GM18873 (cell line): ENCODE results near the gene MTHFD1L.

Experiments
- ATAC-seq: cut with Tn5 transposase; IDR thresholded peaks from one replicate; pipeline ENCODE4 v1.9.1; 2021; ENCODE audit warnings: mild to moderate bottlenecking, moderate library complexity, moderate number of reproducible peaks; ENCODE audit not compliant: unreplicated experiment, low FRiP score

MTHFD1L gene

DNA sequence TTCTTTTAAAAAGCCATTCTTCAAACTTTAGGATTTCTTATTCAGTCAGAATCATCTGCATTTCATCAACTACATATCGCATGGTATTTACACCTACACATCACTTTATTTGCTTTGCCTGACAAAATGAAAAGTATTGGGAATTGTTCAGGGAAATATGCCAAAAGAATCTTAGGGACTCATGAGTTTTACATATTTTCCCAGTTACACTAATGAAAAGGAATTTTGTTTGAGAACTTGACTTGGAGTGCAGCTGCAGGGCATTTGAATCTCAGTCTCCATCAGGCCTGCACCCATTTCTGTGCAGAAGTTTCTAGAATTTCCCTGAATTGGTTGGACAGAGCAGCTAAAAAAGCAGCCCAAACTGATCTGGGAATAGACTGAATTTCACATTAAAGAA, 65.3 kb downstream of the MTHFD1L start:
- ATAC-seq = no peak

- ATAC-seq = no peak
Observed at GRCh38 chr6:150931405-150931804, 65.9 kb downstream of the MTHFD1L start.

DNA sequence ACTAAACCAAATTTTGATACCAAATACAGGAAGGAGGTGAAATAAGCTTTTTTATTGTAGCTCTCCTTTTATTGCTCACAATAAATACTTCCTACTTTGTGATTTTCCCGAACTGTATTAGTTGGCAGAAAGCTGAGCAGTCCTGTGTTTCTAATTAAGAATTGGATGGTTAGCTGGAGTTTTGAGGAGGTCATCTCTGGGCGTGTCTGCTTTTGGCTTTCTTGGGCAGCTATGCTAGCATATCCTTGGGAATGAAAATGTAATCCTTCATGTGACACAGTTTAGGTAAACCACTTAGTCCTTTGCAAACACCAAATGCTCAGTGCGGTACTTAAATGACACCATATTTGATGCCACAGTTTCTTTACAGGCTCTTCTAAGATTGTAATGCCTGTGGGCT, 67.5 kb downstream of the MTHFD1L start:
- ATAC-seq = no peak

- ATAC-seq = no peak
Observed at GRCh38 chr6:150934380-150934779, 68.9 kb downstream of the MTHFD1L start.

- ATAC-seq = no peak
Observed at GRCh38 chr6:150936021-150936555, 70.6 kb downstream of the MTHFD1L start.

- ATAC-seq = no peak
Observed at GRCh38 chr6:150937132-150937906, 71.8 kb downstream of the MTHFD1L start.

DNA sequence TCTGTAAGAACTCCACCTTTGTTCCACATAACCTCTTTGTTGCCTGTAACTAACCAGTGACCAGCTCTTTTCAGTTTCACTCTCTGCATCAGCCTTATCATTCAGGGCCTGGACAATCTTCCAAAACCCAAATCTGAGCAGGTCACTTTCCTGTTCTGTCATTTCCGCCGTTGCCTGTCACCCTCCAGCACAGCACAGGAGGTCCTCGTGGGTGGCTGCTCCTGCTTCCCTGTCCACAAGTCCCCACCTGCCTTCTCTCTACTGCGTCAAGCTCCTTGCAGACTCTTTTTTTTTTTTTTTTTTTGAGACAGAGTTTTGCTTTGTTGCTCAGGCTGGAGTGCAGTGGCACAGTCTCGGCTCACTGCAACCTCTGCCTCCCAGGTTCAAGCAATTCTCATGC, 73.9 kb downstream of the MTHFD1L start:
- no peak for ATAC-seq

- no peak for ATAC-seq
Observed at GRCh38 chr6:150940941-150941340, 75.4 kb downstream of the MTHFD1L start.

DNA sequence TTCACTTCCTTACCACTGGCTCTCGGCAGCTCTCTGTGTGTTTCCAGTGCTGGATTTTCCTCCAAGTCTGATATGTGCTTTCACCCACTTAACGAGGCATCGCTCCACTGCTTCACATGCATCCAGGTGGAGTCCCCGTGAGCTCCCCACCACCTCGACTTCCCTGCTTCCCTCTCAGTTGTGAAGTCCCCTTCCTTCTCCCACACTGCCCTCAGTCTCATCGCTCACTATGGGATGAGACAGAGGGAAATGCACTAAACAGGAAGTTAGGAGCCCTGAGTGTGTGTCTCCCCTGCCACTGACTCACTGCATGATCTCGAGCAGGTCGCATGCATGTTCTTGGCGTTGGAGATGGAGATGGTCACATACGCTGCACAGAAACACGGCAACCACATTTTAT, 84.0 kb downstream of the MTHFD1L start:
- no peak for ATAC-seq

DNA sequence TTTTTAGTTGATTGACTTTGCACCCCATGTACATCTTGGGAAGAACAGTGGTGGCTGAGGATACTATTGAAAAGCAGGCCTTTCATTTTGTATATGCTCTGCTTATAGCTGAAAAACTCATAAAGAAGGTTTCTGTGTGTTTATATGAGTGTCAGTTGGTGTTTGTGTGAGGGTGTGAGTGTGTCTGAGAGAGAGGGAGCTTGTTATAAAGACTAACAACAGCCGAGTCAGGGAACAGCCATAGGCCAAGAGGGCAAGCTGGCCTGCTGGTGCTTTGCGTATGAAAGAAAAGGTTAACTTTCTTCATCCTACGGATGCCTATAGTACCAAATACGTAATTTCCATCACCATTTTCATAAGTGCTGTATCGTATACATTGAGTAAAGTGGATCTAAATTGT, 88.3 kb downstream of the MTHFD1L start:
- no peak for ATAC-seq

- no peak for ATAC-seq
Observed at GRCh38 chr6:150959166-150959565, 93.7 kb downstream of the MTHFD1L start.

DNA sequence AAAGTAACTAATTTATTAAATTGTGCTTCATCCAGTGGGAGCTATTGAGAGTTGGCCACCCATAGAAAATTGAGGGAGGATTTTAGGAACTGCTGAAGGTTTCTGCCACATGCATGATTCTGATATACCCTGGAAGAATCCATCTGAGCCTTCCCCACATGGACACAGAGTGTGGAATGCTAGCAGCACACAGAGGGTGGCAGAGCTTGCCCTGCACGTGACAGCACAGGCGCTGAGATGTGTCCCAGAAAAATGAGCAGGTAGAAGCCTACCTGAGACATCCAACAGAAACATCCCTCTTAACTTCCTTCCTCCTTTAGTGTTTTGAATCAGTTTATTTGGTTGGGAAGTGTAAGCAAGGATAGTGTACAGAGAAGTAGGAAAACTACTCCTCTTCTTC, 96.9 kb downstream of the MTHFD1L start:
- ATAC-seq = no peak

GRCh38 chr6:150964765-150965164, 99.3 kb downstream of the MTHFD1L start:
- no peak for ATAC-seq

DNA sequence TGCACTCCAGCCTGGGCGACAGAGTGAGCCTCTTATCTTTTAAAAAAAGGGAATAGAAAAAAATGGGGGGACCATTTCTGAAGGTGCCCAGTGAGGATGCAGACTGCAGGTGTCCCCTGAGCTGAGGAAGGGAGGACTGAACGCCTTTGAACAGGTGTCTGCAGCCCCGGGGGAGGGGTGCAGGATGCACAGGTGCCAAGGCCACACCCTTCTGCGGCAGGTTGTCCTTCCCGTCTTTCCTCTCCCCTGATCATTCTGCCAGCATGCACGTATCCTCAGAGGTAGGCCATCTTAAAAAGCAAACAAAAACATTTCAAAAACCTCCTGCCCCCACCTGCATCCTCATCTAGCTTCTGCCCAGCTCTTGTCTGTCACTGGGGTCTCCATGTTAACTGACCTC, 101.3 kb downstream of the MTHFD1L start:
- no peak for ATAC-seq

- no peak for ATAC-seq
Observed at GRCh38 chr6:150967381-150967780, 101.9 kb downstream of the MTHFD1L start.

- ATAC-seq = no peak
Observed at GRCh38 chr6:150967910-150968309, 102.4 kb downstream of the MTHFD1L start.

DNA sequence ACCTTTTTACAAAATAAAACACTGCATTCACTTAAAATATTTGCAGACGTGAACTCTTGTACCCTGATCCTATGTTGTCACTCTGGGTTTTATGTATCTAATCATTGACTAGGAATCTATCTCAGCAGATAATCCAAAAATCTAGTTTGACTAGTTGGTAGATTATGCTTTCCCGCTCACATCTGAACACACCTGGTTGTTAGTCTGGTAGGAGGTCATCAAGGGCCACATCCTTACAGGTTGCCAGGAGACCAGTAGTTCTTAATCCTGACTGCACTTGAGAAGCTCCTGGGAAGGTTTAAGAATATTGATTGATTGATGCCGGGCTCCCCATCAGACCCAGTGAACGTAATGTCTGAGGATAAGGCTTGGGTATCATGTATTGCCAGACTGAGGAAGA, 104.4 kb downstream of the MTHFD1L start:
- ATAC-seq = no peak

DNA sequence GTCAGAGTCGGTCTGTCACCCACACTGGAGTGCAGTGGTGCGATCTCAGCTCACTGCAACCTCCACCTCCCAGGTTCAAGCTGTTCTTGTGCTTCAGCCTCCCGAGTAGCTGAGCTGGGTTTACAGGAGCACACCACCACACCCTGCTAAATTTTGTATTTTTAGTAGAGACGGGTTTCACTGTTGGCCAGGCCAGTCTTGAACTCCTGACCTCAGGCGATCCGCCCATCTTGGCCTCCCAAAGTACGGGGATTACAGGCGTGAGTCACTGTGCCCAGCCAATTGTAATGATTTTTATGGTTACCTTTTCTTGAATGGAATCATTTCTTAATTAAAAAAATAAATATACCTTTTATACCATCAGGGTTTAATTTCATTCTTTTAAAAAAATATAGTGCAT, 105.7 kb downstream of the MTHFD1L start:
- ATAC-seq = no peak

DNA sequence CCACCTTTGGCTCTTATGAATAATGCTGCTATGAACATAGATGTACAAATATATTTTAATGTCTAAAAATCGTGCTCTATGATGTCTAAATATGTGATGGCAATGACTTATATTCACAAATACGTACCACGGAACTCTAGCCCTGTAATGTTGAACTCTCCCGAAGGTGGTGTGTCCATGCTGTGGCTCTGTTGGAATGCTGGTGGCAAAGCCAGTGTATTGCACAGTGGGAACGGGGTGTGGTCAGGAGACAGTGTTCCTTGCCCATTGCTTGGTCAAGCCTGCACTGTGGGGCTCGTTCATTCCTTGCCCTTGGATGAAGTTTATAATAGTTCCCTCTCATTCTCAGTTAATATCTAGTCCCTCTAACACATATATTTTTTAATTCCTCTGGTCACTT, 109.6 kb downstream of the MTHFD1L start:
- no peak for ATAC-seq

GRCh38 chr6:150977281-150977680, 111.8 kb downstream of the MTHFD1L start:
- ATAC-seq = no peak

DNA sequence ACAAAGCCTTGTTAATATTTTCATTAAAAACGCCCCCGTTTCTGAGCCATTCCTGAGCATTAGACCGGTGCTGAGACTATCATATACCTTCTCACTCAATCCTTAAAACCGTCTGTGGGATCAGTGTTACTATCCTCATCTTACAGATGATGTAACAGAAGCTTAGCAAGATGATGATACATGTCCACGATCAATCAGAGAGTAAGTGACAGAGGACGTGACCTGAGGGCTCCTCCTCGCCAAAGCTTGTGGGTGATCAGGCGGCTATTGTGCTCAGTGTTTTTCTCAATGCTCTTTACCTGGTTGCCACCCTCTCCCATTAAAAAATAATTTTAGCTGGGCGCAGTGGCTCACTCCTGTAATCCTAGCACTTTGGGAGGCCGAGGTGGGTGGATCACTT, 113.1 kb downstream of the MTHFD1L start:
- ATAC-seq = no peak

- no peak for ATAC-seq
Observed at GRCh38 chr6:150979826-150980350, 114.4 kb downstream of the MTHFD1L start.
